ENCODE data around the gene PIERCE2.

- TF ChIP-seq POLR2AphosphoS5 (IDR thresholded peaks at IDR 0.05) = no peak
- no peak for TF ChIP-seq POLR2A (IDR thresholded peaks at IDR 0.05)
- no peak for TF ChIP-seq CTCF (IDR thresholded peaks at IDR 0.05)
Measured at GRCh38 chr15:55381595-55381994, 26.7 kb upstream of the PIERCE2 start.

All from gastroesophageal sphincter (tissue), 3 donors.